SIG-M5 treated with dmso at 0.1 percent for 504 hours (cell line): Measurements from ENCODE around the gene MRPS23.

Experiments
- DNase-seq: peaks from one replicate; lab custom pipeline; 2025; ENCODE audit not compliant: unreplicated experiment; lab: John Stamatoyannopoulos, UW

Gene MRPS23

DNA sequence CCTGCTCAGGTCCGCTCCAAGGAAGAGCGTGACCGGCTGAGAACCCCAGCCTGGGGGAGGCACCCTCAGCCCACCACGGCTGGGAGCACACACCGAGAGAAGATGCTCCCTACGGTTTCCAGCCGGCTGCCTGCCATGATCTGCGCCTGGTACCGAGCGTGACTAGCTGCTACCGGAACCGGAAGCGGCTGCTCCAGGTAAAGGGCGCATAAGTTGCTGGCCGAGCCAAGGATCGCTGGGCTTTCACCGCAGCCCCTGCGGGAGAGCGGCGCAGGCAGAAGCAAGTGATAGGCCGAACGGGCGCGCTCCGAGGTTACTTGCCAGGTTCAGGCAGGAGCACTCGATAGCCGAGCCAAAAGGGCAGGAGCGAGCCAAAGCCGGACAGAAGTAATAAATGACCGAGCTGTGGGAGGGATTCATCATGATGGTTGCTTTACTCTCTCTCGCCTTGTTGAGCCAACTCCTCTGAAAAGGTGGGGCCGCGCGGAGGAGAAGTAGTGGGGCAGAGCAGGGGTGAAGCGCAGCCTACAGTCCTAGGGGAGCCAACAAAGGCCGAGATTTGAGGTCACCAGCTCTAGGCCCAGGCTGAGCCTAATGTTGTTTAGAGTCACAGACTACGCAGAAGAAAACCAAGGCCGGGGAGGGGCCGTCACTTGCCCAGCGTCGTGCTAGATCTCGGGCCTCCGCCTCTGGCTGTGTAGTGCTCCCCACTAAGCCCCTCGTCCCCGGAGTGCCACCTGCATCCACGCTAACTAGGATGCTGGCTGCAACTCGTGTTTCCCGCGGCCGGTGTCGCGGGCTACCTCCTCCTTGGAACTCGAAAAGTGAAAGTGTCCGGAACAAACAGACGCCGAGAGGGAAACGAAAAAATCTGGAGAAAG is at the start of gene MRPS23:
Gene MRPS23, minus strand, starts transcription at position 171 of the 881 bp plus-strand sequence. Its CDS starts 34 bp downstream, at position 137.
- peak; percentile 99 for DNase-seq

DNA sequence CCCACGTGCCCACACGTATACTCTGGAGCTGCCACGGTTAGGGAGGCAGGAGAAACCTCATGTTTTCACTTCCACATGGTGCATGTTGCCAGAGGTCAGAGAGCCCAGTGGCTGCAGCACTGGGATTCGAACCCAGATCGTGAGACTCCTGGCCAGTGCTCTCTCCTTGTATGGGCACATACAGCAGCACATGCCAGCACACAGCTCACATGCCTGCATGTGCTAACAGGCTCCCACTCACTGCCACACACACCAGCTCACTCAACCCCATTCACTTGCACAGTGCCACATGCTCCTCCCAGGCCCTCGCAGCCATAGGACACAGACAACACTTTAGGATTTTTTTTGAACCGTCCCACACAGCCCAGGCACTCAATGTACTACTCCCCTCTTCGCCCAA is 49.5 kb upstream of the MRPS23 start:
- DNase-seq: no peak

DNA sequence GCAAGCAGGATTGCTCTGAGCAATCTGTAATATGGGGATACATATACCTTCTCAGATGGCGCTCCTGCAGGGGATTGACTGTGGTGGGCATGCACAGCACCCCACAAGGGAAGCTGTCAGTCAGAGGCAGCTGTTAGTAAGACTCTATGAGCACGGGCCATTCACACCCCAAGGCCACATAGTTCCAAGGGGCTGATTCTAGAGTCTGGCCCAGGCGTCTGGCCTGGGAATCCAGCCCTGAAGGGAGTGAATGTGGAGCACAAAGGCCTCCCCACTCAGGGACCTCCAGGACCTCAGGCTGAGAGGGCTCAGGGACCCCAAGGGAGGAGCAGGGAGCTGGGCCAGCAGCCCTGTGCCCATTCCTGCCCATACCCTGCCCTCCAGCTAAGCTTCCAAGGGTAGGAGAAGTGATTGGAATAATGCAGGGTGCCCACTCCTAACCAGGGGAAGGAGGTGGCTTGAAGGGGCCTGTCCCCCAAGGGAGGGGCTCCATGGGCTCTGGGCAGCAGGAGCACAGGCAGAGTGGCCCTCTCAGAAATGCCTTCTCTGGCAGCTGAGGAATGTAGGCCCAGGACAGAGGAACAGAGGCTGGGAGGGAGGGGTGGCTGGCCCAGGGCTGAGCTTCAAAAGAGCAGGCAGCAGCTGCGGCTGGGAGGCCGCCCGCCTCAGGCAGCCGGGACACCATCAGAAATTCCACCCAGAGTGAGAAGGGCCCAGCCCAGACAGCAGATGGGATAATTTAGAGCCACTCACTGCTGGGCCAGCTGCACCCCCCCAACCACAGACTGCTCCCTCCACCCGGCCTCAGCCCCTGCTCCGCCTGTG is 48.9 kb upstream of the MRPS23 start:
- no peak for DNase-seq

DNA sequence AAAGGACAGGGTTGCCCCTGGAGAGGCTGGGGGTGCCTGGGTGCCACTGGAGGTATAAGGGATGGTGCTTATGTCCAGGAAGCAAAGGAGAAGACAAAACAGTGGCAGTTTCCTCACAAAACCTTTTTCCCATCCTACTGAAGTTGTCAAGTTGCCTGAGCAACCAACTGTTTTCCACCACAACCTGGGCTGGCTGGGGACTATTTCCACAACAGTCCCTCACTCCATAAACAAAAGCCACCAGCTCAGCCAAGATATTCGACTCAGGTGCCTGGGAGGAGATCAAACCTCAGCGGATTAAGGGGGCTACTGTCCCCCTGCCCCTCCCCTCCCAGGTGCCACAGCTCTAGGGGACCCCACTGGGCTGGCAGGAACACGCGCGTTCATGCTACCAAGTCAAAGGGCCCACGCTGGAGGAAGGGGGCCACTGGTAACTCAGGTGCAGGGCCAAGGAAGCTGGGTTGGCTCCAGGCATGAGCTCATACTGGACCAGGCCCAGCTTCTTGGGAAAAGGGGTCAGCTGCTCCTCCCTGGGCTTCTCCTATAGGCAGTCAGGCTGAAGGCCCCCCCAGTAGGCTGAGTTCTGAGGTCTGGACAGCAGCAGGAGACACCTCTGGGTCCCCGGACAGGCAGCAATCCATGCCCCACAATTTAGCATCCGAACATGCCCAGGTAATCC is 45.7 kb upstream of the MRPS23 start:
- no peak for DNase-seq

DNA sequence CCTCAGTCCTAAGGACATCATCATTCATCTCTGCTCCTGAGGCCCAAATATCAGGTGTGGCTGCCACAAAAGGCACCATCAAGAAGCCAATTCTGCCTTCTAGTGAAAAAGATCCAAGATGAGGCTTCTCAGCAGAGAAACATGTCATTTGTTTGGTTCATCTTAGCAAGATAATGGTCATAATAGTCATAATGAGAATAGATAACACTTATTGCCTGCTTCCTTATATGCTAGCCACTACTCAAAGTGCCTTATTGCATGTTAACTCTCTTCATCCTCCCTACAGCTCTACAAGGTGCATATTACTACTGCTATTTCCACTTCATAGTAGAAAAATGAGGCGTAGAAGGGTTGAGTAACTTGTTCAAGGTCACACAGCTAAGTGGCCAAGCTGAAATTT is 45.0 kb upstream of the MRPS23 start:
- DNase-seq: no peak

DNA sequence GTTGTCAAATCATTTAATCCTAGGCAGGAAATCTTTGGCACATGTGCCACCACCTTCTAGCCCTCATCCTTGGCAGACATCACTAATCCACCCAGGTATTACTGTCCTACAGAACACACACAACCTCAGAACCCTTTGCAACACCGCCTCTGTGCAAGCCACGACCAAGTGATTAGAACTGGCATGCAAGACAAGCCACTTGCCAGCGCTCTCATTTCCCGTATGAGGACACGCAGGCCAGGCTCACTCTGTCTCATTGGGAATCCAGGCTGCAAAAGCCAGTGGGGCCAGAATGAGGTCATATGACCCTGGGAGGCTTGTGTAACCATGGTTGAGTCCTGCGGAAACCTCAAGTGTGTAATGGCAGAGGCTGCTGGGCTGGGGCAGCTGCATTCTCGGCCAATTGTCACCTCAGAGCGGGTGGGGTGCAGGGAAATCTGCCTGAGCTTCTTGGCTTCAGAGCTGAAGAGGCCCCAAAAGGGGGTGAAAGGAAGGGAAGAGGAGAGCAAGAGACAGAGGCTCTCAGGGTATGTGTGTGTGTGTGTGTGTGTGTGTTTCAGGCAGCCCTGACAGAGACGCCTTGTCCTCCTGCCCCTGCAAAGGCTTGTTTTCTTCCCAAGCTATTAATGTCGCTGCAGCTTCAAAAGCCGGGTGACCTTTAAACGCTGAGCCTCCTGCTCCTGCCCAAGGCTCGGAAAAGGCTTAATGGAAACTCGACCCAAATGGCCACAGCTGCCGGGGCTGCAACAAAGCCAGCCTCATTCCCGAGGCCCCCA is 43.2 kb upstream of the MRPS23 start:
- peak; percentile 98 for DNase-seq

DNA sequence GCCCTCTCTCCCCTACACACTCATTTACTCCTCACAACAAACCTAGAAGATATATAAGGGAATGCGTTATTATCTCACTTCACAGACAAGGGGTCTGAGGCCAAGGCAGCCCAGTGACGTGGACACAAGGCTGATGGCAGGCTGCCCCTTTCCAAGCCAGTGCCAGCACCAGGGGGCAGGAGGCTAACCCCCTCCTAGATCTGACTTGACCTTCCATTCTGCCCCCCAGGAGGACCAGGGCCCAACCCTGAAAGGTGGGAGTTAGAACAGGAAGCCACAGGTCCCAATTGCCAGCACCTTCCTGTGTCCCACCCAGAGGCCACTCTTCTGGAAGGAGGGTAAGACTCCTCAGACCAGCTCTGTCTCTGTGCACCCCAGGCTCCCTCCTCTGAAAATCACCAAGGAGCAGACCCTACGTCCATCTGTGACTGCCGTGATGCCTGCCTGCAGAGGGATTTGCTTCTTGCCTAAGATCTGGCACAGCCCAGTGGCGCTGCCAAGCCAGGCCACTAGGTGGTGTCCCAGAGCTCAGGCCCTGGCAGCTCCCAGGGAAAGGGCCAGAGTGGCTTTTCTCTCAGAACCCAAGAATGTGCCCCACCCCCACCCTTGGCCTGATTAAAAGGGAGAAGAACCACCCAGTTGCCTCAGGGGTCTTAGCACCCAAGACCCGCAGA is 42.4 kb upstream of the MRPS23 start:
- peak; percentile 75 for DNase-seq

DNA sequence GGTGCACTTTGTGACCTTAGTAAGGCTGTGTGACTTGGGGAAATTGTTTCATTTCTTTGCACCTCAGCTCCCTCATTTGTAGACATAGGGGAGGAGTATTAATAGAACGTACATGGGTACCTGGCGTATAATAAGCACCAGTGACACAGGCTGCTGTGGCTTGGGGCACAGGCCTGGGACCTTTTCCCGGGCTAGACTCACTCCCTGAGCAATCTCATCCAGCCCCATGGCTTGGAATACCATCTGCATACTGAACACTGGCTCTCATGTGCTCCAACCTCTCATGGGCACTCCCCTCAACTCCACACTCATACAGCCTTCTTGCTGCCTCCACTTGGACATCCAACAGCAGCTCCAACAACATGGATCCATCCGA is 41.0 kb upstream of the MRPS23 start:
- DNase-seq: no peak

DNA sequence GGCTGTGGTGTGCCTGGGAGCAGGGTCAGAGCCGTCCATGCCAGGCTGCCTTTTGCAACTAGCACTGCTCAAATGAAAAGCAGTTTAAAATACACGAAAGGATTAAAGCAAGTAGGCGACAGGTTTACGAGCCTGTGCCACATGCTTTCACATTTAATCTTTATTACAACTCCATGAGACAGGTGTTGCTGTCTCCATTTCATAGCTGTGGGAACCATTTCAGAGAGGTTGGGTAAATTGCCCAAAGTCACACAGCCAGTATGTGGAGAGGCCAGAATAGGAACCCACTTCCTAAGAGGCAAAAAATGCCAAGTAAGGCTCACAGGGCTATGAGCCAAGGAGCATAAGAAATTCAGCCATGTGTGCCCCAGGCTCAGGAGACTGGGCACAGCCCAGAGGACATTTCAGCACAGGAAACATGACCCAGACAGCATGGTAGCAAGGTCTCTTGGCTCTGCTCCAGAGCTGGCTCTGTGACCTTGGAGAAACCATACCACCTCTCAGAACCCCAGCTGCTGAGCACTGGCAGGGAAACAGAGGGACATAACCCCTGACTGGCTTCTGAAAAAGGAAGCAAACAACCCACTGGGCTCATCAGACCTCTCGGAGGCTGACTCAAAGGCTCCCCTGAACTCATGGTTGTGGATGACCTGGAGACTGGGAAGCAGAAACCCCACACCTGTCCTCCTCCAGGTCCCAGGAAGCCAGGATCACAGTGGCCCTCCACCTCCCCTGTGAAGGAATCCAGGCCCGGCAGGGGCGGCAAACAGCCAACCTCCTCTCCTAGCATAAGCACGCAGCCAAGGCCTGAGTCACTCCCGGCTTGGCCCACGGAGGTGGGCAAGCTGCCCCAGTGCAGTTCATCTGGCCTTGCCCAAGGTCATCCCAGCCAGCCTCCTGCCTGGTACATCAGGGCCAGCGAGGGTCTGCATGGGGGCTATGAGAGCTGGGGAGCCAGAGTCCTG is 40.3 kb upstream of the MRPS23 start:
- DNase-seq: no peak

DNA sequence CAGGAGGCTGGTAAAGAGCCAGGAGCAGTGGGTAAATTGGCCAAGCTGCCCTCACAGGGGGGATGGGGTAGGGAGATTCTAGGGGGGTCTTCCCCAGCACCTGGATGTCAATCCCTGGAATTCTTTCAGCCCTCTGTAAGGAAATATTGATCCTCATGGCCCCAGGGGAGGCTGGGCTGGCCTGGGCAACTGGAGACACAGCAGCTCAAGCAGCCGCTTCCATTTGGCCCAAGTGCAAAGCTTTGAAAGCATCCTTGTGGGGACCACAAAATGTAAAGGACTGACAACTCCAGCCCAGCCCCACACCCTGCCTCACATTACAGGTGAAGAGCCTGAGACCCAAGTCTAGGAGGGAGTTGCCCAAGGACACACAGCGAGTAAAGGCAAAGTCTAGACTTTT is 39.4 kb upstream of the MRPS23 start:
- no peak for DNase-seq

DNA sequence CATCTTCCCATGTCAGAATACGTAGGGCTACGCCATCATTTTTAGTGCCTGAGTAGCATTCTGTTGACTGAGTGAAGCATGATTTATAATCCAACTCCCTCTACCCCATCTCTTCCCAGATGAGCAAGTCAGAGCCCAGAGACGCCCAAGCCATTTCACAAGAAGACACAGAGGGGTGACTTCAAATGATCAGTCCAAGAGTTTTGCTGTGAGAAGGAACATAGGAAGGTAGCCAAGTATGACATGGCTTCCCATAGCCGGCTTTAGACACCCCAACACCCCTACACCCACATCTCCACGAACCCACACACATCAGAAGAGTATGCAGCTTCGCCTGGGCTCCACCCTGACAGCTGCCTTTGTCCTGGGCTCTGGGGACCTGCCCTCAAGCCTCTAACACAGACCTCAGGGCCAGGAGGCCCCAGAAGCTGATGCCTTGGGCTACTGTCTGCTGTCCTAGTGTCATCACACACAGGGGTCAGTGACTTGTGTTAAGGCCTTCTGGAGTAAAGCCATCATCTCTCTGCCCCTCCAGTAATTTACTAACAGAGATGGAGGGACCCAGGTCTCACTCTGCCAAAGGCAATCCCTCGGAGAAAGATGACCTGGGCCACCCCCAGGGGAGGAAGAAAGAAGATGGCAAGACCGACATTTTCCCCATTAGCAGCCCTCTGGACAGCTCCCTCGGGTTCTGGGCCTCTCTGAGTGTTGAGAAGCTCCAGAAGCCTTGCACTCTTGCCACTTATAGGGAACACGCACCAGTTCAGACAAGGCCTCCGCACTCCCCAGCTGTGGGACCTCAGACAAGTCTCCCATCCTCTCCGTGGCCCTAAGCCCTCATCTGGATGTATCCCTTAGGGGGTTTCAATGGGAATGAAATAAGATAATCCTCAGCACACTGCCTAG is 38.7 kb upstream of the MRPS23 start:
- no peak for DNase-seq

DNA sequence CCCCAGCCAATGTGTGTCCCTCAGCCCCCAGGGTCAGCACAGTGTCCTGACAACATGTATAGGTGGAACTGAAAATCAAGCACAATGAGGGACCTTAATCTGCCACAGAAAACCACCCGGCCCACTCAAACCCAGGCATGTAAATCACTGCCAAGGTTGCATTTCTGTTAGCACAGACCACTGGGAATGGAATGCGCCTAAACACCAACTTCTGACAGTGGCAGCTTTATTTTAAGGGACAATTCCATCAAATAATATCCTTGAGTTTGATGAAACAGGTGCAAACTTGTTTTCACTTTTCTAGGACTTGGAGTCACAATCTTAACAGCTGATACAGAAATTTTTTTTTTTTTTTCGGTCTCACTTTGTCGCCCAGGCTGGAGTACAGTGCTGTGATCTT is 37.3 kb upstream of the MRPS23 start:
- DNase-seq: no peak

DNA sequence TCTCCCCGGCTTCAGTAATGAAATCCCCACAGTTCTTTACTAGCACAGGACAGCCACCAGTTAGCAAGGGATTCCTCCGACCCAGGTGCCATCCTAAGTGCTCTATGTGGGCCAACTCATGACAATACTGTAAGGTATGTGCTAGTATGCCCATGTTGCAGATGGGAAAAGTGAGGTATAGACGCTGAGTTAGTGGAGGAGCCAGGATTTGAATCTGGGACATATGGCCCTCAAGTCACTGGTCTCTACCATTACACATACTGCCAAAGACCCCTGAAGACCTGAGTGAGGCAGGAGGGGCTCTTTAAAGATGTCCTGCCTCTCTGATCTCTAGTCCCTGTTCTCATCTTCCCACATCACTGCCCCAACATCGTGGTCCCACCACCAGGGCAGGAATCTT is 36.2 kb upstream of the MRPS23 start:
- DNase-seq: no peak

DNA sequence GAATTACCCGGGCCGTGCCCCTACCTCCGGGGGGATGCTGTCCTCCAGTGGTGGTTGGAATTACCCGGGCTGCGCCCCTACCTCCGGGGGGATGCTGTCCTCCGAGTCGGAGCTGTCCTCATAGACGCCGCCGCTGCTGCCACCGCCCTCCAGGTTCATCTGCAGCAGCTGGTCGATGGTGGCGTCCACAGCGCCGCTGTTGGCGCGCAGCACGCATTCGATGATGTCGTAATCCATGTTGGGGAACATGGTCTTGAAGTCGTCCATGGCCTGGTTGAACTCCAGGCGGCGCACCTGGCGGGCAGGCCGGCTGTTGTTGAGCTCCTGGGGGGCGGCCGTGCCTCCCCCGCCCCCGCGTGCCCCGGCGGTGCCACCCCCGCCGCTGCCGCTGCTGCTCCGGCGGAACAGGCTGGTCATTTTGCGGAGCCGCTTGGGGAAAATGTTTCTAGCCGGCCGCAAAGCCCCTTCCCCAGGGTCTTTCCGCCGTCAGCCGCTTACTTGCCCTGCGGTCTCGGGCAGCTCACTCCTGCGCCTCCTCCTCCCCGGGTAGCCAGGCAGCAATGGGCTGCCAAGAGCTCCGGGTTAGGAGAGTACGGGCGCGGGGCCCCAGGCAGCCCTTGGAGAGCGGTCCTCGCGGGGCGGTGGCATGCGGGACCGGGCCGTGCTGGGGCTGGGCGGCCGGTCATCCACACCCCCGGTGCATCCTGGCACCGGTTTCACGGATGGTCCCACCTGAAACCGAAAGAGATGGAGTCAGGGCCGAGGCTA is 35.5 kb upstream of the MRPS23 start:
- DNase-seq: no peak

DNA sequence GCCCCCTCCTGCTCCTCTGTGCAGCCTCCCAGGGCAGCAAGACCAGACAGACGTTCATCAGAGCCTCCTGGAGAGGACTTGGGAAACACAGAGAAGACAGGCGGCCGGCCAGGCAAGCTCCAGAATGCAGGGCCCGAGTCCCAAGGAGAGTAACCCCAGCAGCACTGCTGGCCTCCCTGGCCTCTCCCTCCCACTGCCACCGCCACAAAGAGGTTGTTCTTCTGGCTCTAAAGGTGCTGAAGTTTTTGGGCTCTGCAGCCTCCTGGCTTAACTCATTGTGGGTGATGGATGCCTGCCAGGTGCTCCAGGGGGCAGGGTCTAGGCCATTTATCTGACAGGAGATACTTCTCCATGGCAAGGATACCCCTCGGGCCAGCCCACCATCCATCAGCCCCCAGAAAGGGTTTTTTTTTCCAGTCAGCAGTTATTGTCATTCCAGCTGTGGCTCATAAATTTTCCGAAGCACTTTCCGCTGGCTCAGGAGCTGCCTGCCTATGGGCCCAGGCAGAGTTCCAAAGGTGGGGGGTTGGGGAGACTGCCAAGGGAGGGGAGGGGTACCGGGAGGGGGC is 32.0 kb upstream of the MRPS23 start:
- no peak for DNase-seq

DNA sequence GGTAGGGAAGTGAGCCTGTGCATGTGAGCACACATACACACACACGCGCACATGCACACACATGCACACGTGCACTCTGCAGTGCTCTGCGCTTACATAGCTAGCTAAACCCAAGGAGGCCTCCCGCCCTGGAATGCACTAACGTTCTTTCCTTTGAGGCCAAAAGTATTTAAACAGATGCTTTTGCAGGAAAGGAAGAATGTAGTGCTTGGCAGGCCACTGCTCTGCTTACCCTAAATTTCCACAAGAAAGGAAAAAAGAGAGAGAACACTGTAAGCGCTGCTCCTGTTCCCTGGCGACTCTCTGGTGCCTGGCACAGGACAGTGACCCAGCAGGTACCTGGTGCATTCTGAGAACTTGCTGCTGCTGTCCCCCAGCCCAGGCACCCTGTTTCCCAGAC is 31.3 kb upstream of the MRPS23 start:
- no peak for DNase-seq

DNA sequence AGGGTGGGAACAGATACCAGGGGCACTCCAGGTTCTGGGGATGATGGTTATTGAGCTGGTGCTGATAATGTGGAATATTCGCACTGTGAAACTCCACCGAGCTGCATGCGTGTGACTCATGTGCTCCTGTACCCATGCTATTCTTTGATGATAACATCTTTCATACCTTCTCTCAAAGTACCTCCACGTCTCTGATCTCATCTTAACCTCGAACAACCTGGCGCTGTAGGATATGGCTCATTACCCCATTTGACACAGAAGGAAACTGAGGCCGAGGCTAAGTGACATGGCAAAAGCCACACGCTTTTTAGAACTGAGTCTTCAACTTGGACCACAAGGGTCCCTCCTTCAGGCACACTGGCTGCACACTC is 30.2 kb upstream of the MRPS23 start:
- no peak for DNase-seq
